Parathyroid adenoma (tissue), 2 donors: ENCODE results near the gene INPP4A.

Source experiments
- H2AFZ ChIP-seq: fragments of 300-600 bp; sonication (generic); one replicate; pipeline ENCODE4 v1.7.0; 2017; ENCODE audit warnings: antibody characterized with exemption, mild to moderate bottlenecking
- H3K27ac ChIP-seq: fragments of 300-600 bp; sonication (generic); one replicate; pipeline ENCODE4 v1.7.0; 2017
- H3K27me3 ChIP-seq: fragments of 300-600 bp; sonication (generic); one replicate; pipeline ENCODE4 v1.7.0; 2017; ENCODE audit warnings: low read length; ENCODE audit not compliant: control insufficient read depth, insufficient read depth
- H3K36me3 ChIP-seq: fragments of 300-600 bp; sonication (generic); one replicate; pipeline ENCODE4 v1.7.0; 2017; ENCODE audit warnings: low read length; ENCODE audit not compliant: control insufficient read depth, insufficient read depth
- H3K4me1 ChIP-seq: fragments of 300-600 bp; sonication (generic); one replicate; pipeline ENCODE4 v1.7.0; 2017; ENCODE audit warnings: control low read depth
- H3K4me2 ChIP-seq: fragments of 300-600 bp; sonication (generic); one replicate; pipeline ENCODE4 v1.7.0; 2017; ENCODE audit warnings: low read length
- H3K4me3 ChIP-seq: fragments of 300-600 bp; sonication (generic); one replicate; pipeline ENCODE4 v1.7.0; 2017; ENCODE audit warnings: low read depth, low read length
- H3K79me2 ChIP-seq: fragments of 300-600 bp; sonication (generic); one replicate; pipeline ENCODE4 v1.7.0; 2017; ENCODE audit warnings: control low read depth
- H3K9ac ChIP-seq: fragments of 300-600 bp; sonication (generic); one replicate; pipeline ENCODE4 v1.7.0; 2017; ENCODE audit warnings: mild to moderate bottlenecking
- H3K9me3 ChIP-seq: fragments of 300-600 bp; sonication (generic); one replicate; pipeline ENCODE4 v1.7.0; 2017; ENCODE audit warnings: low read length; ENCODE audit not compliant: control insufficient read depth
- TF ChIP-seq, protein P1 (sequence below): fragments of 300-600 bp; sonication (generic); IDR thresholded peaks from one replicate; pipeline ENCODE4 v1.7.0; 2017; ENCODE audit warnings: antibody characterized with exemption, mild to moderate bottlenecking
- donor health status: primary hyperparathyroidism.

The INPP4A gene

DNA sequence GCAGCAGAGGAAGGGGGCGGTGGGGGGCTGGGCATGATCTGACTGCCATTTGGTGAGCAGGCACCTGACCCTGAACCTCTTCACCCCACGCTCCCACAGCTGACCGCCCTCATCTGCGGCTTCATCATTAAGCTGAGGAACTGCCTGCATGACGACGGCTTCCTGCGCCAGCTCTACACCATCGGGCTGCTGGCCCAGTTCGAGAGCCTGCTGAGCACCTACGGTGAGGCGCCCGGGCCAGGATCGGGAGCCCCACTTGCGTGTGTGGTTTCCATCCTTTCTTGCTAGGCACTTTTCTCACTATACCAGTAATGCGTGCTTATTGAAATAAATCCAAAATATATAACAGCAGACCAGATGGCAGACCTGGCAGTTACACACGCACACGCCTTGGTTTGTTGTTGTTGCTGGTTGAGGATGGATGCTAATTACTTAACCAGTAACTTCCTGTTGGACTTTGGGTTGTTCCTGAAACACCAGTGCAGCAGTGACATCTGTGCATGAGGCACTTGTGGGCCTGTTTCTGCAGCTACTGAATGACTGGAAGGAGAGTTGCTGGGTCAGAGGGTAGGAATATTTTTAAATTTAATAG is 120.0 kb downstream of the INPP4A start:
- Histone ChIP-seq H3K9me3 (no peaks in the 10 kb centered on the region), H3K36me3 (no peaks in the 10 kb centered on the region), H3K4me3 (no peak overlapping the region), H3K27me3 (no peaks in the 10 kb centered on the region), H3K9ac (no peak overlapping the region), H3K4me1 (peaks cover 8% of the 10 kb centered on the region), H2AFZ (no peak overlapping the region), H3K79me2 (no peaks in the 10 kb centered on the region), H3K27ac (no peak overlapping the region), H3K4me2 (no peak overlapping the region)
- TF ChIP-seq, protein P1, sequence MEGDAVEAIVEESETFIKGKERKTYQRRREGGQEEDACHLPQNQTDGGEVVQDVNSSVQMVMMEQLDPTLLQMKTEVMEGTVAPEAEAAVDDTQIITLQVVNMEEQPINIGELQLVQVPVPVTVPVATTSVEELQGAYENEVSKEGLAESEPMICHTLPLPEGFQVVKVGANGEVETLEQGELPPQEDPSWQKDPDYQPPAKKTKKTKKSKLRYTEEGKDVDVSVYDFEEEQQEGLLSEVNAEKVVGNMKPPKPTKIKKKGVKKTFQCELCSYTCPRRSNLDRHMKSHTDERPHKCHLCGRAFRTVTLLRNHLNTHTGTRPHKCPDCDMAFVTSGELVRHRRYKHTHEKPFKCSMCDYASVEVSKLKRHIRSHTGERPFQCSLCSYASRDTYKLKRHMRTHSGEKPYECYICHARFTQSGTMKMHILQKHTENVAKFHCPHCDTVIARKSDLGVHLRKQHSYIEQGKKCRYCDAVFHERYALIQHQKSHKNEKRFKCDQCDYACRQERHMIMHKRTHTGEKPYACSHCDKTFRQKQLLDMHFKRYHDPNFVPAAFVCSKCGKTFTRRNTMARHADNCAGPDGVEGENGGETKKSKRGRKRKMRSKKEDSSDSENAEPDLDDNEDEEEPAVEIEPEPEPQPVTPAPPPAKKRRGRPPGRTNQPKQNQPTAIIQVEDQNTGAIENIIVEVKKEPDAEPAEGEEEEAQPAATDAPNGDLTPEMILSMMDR: no peak

DNA sequence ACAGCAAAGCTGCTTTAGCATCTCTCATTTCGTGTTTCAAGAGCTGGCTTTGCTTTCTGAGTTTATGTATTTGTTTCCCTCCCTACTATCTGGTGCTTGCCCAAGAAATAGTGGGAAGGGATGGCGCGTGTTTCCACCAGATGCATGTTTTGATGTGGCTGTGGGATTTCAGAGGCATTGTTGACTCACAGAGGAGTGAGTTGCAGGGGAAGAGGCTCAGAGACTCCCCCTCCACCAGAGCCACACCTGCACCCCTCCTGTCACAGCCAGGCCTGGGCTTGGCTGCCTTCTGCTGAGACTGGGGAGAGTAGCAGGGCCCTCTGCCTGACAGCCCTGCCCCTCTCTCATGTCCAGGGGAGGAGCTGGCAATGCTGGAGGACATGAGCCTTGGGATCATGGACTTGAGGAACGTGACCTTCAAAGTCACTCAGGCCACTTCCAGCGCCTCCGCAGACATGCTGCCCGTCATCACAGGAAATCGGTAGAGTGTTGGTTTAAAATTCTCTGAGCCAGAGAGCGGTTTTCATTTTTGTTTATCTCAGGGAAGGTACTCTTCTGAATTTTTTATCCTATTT is 120.7 kb downstream of the INPP4A start:
- no peaks in the 10 kb centered on the region for H3K9me3 ChIP-seq
- no peaks in the 10 kb centered on the region for H3K36me3 ChIP-seq
- no peak overlapping the region for H3K27ac ChIP-seq
- no peaks in the 10 kb centered on the region for H3K79me2 ChIP-seq
- H3K4me1 ChIP-seq: peaks cover under 1% of the 10 kb centered on the region
- H3K4me2 ChIP-seq: no peak overlapping the region
- TF ChIP-seq, protein P1: no peak
- no peak overlapping the region for H2AFZ ChIP-seq
- no peaks in the 10 kb centered on the region for H3K27me3 ChIP-seq
- H3K4me3 ChIP-seq: no peak overlapping the region
- no peak overlapping the region for H3K9ac ChIP-seq

DNA sequence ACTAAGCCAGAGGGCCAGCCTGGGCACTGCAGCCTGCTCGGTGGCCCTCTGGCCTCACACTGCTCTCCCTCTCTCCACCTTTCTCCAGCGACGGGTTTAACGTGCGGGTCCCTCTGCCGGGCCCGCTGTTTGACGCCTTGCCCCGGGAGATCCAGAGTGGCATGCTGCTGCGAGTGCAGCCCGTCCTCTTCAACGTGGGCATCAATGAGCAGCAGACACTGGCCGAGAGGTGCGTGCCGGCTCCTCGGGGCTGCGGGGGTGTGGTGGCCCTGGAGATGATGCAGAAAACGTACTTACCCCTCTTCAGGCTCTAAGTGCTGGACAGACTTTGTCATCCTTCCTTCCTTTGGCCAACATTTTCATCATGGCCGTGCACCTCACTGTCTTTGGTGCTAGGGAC is 121.3 kb downstream of the INPP4A start:
- no peak overlapping the region for H2AFZ ChIP-seq
- H3K9ac ChIP-seq: no peak overlapping the region
- no peaks in the 10 kb centered on the region for H3K79me2 ChIP-seq
- H3K27me3 ChIP-seq: no peaks in the 10 kb centered on the region
- no peaks in the 10 kb centered on the region for H3K9me3 ChIP-seq
- TF ChIP-seq, protein P1: no peak
- H3K4me3 ChIP-seq: no peak overlapping the region
- H3K4me2 ChIP-seq: no peak overlapping the region
- no peak overlapping the region for H3K27ac ChIP-seq
- no peaks in the 10 kb centered on the region for H3K4me1 ChIP-seq
- H3K36me3 ChIP-seq: no peaks in the 10 kb centered on the region

DNA sequence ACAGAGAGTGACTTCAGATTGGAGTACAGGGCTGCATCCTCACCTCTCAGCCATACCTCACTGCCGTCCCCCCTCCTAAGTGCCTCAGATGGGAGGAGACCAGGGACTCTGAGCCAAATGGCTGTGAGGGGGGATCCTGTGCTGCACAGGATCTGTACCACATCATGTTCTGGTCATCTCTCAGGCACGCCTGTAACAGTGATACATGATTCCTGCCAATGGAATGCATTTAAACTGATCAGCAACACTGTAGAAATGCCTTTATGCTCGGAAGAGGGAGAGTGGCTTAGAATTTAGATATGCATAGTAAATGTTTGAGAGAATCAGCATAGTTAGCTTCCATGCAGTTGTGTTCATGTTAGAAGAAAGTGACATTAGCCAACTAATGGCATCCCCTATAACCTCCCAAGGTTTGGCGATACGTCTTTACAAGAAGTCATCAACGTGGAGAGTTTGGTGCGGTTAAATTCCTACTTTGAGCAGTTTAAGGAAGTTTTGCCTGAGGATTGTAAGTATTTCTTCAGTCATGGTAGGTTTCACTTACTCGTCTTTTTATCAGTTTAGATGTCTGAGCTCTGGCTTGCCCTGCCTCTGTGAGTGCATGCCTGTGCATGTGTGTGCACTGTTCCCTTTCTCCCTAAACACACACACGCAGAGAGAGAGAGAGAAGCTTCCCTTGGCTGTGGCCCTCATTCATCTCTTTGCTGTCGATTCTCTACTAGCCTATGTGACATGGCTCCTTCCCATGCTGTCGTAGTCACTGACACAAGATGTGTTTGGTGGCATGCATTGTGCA is 123.7 kb downstream of the INPP4A start:
- Histone ChIP-seq H3K4me1 (no peaks in the 10 kb centered on the region), H3K36me3 (no peaks in the 10 kb centered on the region), H3K27me3 (no peaks in the 10 kb centered on the region), H3K4me2 (no peak overlapping the region), H3K79me2 (no peaks in the 10 kb centered on the region), H3K9ac (no peak overlapping the region), H3K27ac (no peak overlapping the region), H3K9me3 (no peaks in the 10 kb centered on the region), H2AFZ (no peak overlapping the region), H3K4me3 (no peak overlapping the region)
- TF ChIP-seq, protein P1: no peak
